Tibial nerve (tissue), 4 donors: ENCODE data around the gene TC2N. TPM values are rescaled to one million over a fixed set of nuclear protein-coding genes. Genes with fewer than 3 reads are reported as not detected.
"Not testable (repeated sequence)": the region's sequence is repeated elsewhere in the genome, so short reads cannot be mapped to it uniquely, and the experiment has no call there.

Experiments
- DNase-seq, 2 donors: peaks; one replicate each; pipeline ENCODE4 v3.0.0-alpha.2; 2019; ENCODE audit warnings: low spot score in 2 of 2
- H3K27ac ChIP-seq, 4 donors: fragments of 200-600 bp; sonication (generic) in 3 of 4; one replicate each; pipeline ENCODE4 v1.5.1; 2017 to 2019; ENCODE audit warnings: mild to moderate bottlenecking in 1 of 4
- H3K27me3 ChIP-seq, 2 donors: fragments of 200-600 bp; sonication (generic) in 1 of 2; one replicate each; pipeline versions ENCODE4 v1.5.1 to v1.6.0; 2017 to 2019
- H3K36me3 ChIP-seq, 3 donors: fragments of 200-600 bp; sonication (generic); one replicate each; pipeline ENCODE4 v1.5.1; 2018 to 2019
- H3K4me1 ChIP-seq, 4 donors: fragments of 200-600 bp; sonication (generic) in 3 of 4; one replicate each; pipeline ENCODE4 v1.5.1; 2017 to 2019
- H3K4me3 ChIP-seq, 4 donors: fragments of 200-600 bp; sonication (generic) in 3 of 4; one replicate each; pipeline ENCODE4 v1.5.1; 2017 to 2019; ENCODE audit warnings: mild to moderate bottlenecking in 1 of 4, moderate library complexity in 1 of 4
- H3K9me3 ChIP-seq, 4 donors: fragments of 200-600 bp; sonication (generic) in 3 of 4; one replicate each; pipeline ENCODE4 v1.5.1; 2017 to 2019
- EP300 ChIP-seq, 2 donors: sonication (generic); formaldehyde crosslinking; IDR thresholded peaks; one replicate each; pipeline ENCODE4 v1.6.1; 2017; ENCODE audit warnings: antibody characterized with exemption in 2 of 2, mild to moderate bottlenecking in 1 of 2
- POLR2A ChIP-seq, 2 donors: fragments of 450-650 bp; IDR thresholded peaks; one replicate each; pipeline ENCODE4 v1.6.1; 2017; ENCODE audit warnings: antibody characterized with exemption in 2 of 2, mild to moderate bottlenecking in 2 of 2, moderate library complexity in 2 of 2
- WGBS, 2 donors: methylation state at CpG; one replicate each; pipeline ENCODE4 v1.1.5; 2018; 5-methylcytosine and 5-hydroxymethylcytosine counted together
- total RNA-seq, 4 donors: library from RNA; depleted of rRNA; stranded (reverse); fragments of >200 nt; gene quantifications; one replicate each; pipeline ENCODE4 v1.1.0, GENCODE V29; 2016
- TF ChIP-seq, protein P1 (sequence below), 5 experiments: fragments of 200-600 bp in 3 of 5; fragments of 450-650 bp in 2 of 5; sonication (generic) in 3 of 5; IDR thresholded peaks; one replicate each; pipeline ENCODE4 v1.5.1; 2016 to 2019; ENCODE audit warnings: antibody characterized with exemption in 5 of 5, mild to moderate bottlenecking in 3 of 5, moderate library complexity in 2 of 5

Gene TC2N
- total RNA-seq, 4 donors from 2014 or later, result 23.4 to 35.2 (median 25.7) TPM

GRCh38 chr14:91827746-91828145 lies 39.6 kb downstream of the TC2N start:
- Histone ChIP-seq H3K9me3 (peaks cover 0 to 5% (median 0%) of the 10 kb centered on the region in 4 donors), H3K4me1 (peaks cover 0 to 11% (median 4%) of the 10 kb centered on the region in 4 donors), H3K27ac (no peak overlapping the region), H3K4me3 (no peak overlapping the region), H3K36me3 (no peaks in the 10 kb centered on the region), H3K27me3 (no peaks in the 10 kb centered on the region)
- WGBS, 2 donors, result 88 to 94% methylated on average over 1 of the region's 1 CpG
- TF ChIP-seq POLR2A (IDR thresholded peaks at IDR 0.05) (no peak), EP300 (IDR thresholded peaks at IDR 0.05) (no peak)
- TF ChIP-seq, protein P1, sequence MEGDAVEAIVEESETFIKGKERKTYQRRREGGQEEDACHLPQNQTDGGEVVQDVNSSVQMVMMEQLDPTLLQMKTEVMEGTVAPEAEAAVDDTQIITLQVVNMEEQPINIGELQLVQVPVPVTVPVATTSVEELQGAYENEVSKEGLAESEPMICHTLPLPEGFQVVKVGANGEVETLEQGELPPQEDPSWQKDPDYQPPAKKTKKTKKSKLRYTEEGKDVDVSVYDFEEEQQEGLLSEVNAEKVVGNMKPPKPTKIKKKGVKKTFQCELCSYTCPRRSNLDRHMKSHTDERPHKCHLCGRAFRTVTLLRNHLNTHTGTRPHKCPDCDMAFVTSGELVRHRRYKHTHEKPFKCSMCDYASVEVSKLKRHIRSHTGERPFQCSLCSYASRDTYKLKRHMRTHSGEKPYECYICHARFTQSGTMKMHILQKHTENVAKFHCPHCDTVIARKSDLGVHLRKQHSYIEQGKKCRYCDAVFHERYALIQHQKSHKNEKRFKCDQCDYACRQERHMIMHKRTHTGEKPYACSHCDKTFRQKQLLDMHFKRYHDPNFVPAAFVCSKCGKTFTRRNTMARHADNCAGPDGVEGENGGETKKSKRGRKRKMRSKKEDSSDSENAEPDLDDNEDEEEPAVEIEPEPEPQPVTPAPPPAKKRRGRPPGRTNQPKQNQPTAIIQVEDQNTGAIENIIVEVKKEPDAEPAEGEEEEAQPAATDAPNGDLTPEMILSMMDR (IDR thresholded peaks at IDR 0.05), result no peak
- DNase-seq, result no peak

- no peak overlapping the region for H3K27ac ChIP-seq
- WGBS, 2 donors, result 77 to 79% methylated on average over 3 of the region's 3 CpGs
- no peaks in the 10 kb centered on the region for H3K27me3 ChIP-seq
- no peaks in the 10 kb centered on the region for H3K4me1 ChIP-seq
- peaks cover 0 to 26% (median 9%) of the 10 kb centered on the region in 4 donors for H3K9me3 ChIP-seq
- no peak overlapping the region for H3K4me3 ChIP-seq
- no peak for DNase-seq
- no peaks in the 10 kb centered on the region for H3K36me3 ChIP-seq
- TF ChIP-seq POLR2A (IDR thresholded peaks at IDR 0.05) (no peak), EP300 (IDR thresholded peaks at IDR 0.05) (no peak)
- TF ChIP-seq, protein P1 (IDR thresholded peaks at IDR 0.05), result no peak
Measured at GRCh38 chr14:91817566-91818325, 49.6 kb downstream of the TC2N start.

- Histone ChIP-seq H3K4me3 (no peak overlapping the region), H3K9me3 (peaks cover 0 to 22% (median 7%) of the 10 kb centered on the region in 4 donors), H3K4me1 (no peaks in the 10 kb centered on the region), H3K27ac (no peak overlapping the region), H3K27me3 (no peaks in the 10 kb centered on the region), H3K36me3 (peaks cover 0 to 26% (median 0%) of the 10 kb centered on the region in 3 donors)
- DNase-seq, result no peak
- 85 to 100% methylated on average over 1 of the region's 1 CpG for WGBS, 2 donors
- TF ChIP-seq, protein P1 (IDR thresholded peaks at IDR 0.05), result no peak
- no peak for TF ChIP-seq POLR2A (IDR thresholded peaks at IDR 0.05)
- no peak for TF ChIP-seq EP300 (IDR thresholded peaks at IDR 0.05)
Measured at GRCh38 chr14:91814317-91814716, 53.0 kb downstream of the TC2N start.

DNA sequence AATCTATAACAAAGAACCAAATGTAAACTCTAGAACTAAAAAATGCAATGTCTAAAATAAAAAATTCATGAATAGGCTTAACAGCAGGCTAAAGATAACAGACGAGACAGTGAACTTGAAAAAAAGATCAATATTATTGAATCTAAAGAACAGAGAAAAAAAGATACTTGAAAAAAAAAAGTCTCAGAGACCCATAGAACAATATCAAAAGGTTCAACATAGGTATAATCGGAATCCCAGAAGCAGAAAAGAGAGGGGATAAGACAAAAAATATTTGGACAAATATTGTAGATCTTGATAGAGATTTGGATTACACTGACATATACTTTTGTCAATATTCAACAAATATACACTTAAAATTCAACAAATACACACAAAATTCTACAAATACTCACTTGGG lies 56.6 kb downstream of the TC2N start:
- 95 to 97% methylated on average over 2 of the region's 2 CpGs for WGBS, 2 donors
- H3K27ac ChIP-seq, result no peak overlapping the region
- peaks cover 0 to 50% (median 9%) of the 10 kb centered on the region in 3 donors for H3K36me3 ChIP-seq

DNA sequence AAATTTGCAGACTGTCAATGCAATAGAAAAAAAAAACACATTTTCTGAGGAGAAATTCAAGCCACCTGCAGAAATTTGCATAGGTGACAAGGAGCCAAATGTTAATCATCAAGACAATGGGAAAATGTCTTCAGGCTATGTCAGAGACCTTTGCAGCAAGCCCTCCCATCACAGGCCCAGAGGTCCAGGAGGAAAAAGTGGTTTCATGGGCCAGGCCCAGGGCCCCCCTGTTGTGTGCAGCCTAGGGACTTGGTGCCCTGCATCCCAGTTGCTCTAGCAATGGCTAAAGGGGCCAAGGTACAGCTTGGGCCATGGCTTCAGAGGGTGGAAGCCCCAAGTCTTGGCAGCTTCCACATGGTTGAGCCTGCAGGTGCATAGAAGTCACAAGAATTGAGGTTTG lies 60.6 kb downstream of the TC2N start:
- no peak for TF ChIP-seq EP300 (IDR thresholded peaks at IDR 0.05)
- TF ChIP-seq, protein P1 (IDR thresholded peaks at IDR 0.05), result no peak
- no peak for TF ChIP-seq POLR2A (IDR thresholded peaks at IDR 0.05)

More for the DNA sequence above, 56.6 kb downstream of the TC2N start:
- H3K4me3 ChIP-seq, result no peak overlapping the region
- no peak for DNase-seq
- no peaks in the 10 kb centered on the region for H3K27me3 ChIP-seq
- TF ChIP-seq EP300 (IDR thresholded peaks at IDR 0.05) (no peak), POLR2A (IDR thresholded peaks at IDR 0.05) (no peak)
- TF ChIP-seq, protein P1 (IDR thresholded peaks at IDR 0.05), result no peak
- H3K9me3 ChIP-seq, result peaks cover 0 to 37% (median 11%) of the 10 kb centered on the region in 4 donors
- H3K4me1 ChIP-seq, result no peaks in the 10 kb centered on the region

GRCh38 chr14:91806094-91806493 lies 61.2 kb downstream of the TC2N start:
- H3K27me3 ChIP-seq, H3K4me3 ChIP-seq, H3K27ac ChIP-seq, DNase-seq, H3K4me1 ChIP-seq: not testable (repeated sequence)
- WGBS, 2 donors, result 65 to 78% methylated on average over 1 of the region's 1 CpG
- Histone ChIP-seq H3K36me3 (peaks cover 0 to 42% (median 9%) of the 10 kb centered on the region in 3 donors), H3K9me3 (peaks cover 0 to 45% (median 11%) of the 10 kb centered on the region in 4 donors)

More for the DNA sequence above, 60.6 kb downstream of the TC2N start:
- DNase-seq, result no peak
- Histone ChIP-seq H3K27ac (no peak overlapping the region), H3K27me3 (no peaks in the 10 kb centered on the region), H3K36me3 (peaks cover 0 to 49% (median 9%) of the 10 kb centered on the region in 3 donors), H3K9me3 (peaks cover 0 to 45% (median 11%) of the 10 kb centered on the region in 4 donors), H3K4me1 (no peaks in the 10 kb centered on the region), H3K4me3 (no peak overlapping the region)
